Suprapubic skin (tissue), 4 donors: ENCODE measurements around the gene TMED6.

Experiments used
- CTCF ChIP-seq, 2 donors: fragments of 200-600 bp in 1 of 2; fragments of 450-650 bp in 1 of 2; sonication (generic) in 1 of 2; IDR thresholded peaks; one replicate each; pipeline ENCODE4 v1.5.1; 2016 to 2019; ENCODE audit warnings: antibody characterized with exemption in 2 of 2, mild to moderate bottlenecking in 1 of 2, moderate library complexity in 1 of 2
- EP300 ChIP-seq: sonication (generic); formaldehyde crosslinking; IDR thresholded peaks from one replicate; pipeline ENCODE4 v1.6.1; 2017; ENCODE audit warnings: antibody characterized with exemption
- POLR2A ChIP-seq, 2 donors: fragments of 450-650 bp; IDR thresholded peaks; one replicate each; pipeline ENCODE4 v1.6.1; 2017; ENCODE audit warnings: antibody characterized with exemption in 2 of 2, mild to moderate bottlenecking in 2 of 2, moderate library complexity in 2 of 2
- POLR2AphosphoS5 ChIP-seq, 3 donors: sonication (generic); formaldehyde crosslinking; IDR thresholded peaks; one replicate each; pipeline ENCODE4 v1.6.1; 2017; ENCODE audit warnings: antibody characterized with exemption in 3 of 3

DNA sequence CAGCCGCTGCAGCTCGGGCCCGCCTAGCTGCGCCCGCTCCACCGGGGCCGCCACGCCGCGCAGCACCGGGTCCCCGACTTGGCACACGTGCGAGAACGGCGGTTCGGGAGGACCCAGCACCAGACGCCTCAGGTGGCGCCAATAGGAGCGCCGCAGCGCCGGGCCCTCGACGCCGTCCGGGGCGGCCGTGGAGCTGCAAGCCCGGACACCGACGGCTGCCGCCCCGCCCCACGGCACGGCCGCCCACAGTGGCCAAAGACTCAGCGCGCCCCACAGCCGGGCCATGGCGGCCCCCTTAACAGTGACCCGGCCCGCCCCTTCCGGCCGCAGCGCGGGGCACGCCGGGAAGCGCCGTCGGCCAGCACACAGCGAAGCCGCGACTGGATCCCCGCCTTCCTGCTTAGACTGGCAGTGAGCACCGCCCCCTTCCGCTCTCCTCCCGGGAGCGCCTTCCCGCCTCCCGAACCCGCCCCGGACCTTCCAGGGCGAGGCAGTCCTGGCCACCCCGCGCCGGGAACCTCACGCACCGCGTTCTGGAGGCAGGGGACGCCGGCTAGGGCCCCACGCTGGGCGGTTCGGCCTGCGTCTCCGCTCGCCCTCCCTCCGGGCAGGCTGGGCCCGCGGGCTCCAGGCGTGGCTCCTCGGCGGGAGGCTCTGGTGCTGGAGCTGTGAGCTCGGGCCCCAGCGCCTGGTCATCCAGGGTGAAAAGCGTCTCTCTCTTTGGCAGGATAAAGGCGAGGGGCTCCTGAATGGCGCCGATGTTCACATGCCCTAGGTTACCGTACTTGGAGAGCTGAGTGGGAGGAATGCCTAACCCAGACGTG, 21.1 kb downstream of the TMED6 start, which contains the start of gene PDF:
- TF ChIP-seq CTCF (IDR thresholded peaks at IDR 0.05): no peak
- TF ChIP-seq EP300: no peak
- TF ChIP-seq POLR2A (IDR thresholded peaks at IDR 0.05): peak in 1 of 2 donors; percentile 72
- TF ChIP-seq POLR2AphosphoS5 (IDR thresholded peaks at IDR 0.05): peak in 2 of 3 donors; percentile 51 to 93
